ENCODE data around the gene SEPTIN2. TPM values are rescaled to one million over a fixed set of nuclear protein-coding genes. Genes with fewer than 3 reads are reported as not detected.

Gene SEPTIN2
- total and polyA plus RNA-seq, 11 donors = 91.2 to 237 (median 199) TPM

- H3K27me3 ChIP-seq = no peaks in the 10 kb centered on the region
- H3K36me3 ChIP-seq = peaks cover 0 to 20% (median 14%) of the 10 kb centered on the region in 9 donors
- H3K4me3 ChIP-seq = no peak overlapping the region
- H3K27ac ChIP-seq = no peak overlapping the region
- ATAC-seq (no peak), DNase-seq (no peak)
- WGBS, 4 donors = 42 to 64% (median 56%) methylated on average over 1 of the region's 1 CpG
- TF ChIP-seq CTCF (IDR thresholded peaks at IDR 0.05) (no peak), POLR2A (IDR thresholded peaks at IDR 0.05) (no peak)
- H3K9me3 ChIP-seq = no peaks in the 10 kb centered on the region
- H3K4me1 ChIP-seq = peaks cover 11 to 90% (median 68%) of the 10 kb centered on the region in 12 donors
- intact Hi-C loops (cut with DNase I) = no loop called here
These were observed 5.3 kb downstream of the SEPTIN2 start for GRCh38 chr2:241321033-241321432.

- intact Hi-C loops (cut with DNase I) = no loop called here
- no peaks in the 10 kb centered on the region for H3K9me3 ChIP-seq
- H3K4me1 ChIP-seq = peaks cover 11 to 85% (median 67%) of the 10 kb centered on the region in 12 donors
- no peak for ATAC-seq
- H3K4me3 ChIP-seq = no peak overlapping the region
- 30 to 58% (median 41%) methylated on average over 1 of the region's 1 CpG for WGBS, 4 donors
- TF ChIP-seq CTCF (IDR thresholded peaks at IDR 0.05) (no peak), POLR2A (IDR thresholded peaks at IDR 0.05) (no peak)
- H3K27me3 ChIP-seq = no peaks in the 10 kb centered on the region
- H3K36me3 ChIP-seq = peaks cover 0 to 29% (median 21%) of the 10 kb centered on the region in 9 donors
- H3K27ac ChIP-seq = peak overlapping the region in 1 of 12 donors; percentile 38
- DNase-seq = no peak
These were observed 6.2 kb downstream of the SEPTIN2 start for GRCh38 chr2:241321886-241322285.

- ATAC-seq (no peak), DNase-seq (no peak)
- no peak overlapping the region for H3K27ac ChIP-seq
- no peak overlapping the region for H3K4me3 ChIP-seq
- WGBS, 4 donors = 68 to 78% (median 74%) methylated on average over 5 of the region's 5 CpGs
- intact Hi-C loops (cut with DNase I) = no loop called here
- H3K4me1 ChIP-seq = peaks cover 8 to 67% (median 49%) of the 10 kb centered on the region in 12 donors
- H3K27me3 ChIP-seq = no peaks in the 10 kb centered on the region
- H3K9me3 ChIP-seq = no peaks in the 10 kb centered on the region
- TF ChIP-seq CTCF (IDR thresholded peaks at IDR 0.05) (no peak), POLR2A (IDR thresholded peaks at IDR 0.05) (no peak)
- peaks cover 0 to 43% (median 27%) of the 10 kb centered on the region in 9 donors for H3K36me3 ChIP-seq
These were observed 8.1 kb downstream of the SEPTIN2 start for GRCh38 chr2:241323778-241324177.

DNA sequence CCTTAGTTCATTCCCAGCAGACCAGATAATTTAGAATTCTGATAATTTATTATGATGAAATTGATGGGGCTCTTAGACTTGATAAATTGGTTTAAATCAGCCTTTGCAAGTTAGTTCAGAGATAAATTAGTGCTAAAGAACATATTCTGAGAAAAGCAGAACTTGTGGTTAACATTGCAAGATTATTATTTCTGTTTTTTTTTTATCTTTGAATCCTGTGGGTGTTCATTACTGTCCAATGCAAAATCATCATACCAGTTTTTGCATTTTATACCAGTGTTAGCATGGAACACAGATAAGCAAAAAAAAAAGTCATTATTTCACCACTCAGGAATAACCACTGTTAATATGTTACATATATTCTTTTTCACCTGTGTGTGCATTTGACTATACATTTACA lies 9.1 kb downstream of the SEPTIN2 start:
- intact Hi-C loops (cut with DNase I) = no loop called here
- H3K27ac ChIP-seq = peak overlapping the region in 1 of 12 donors; percentile 12
- no peaks in the 10 kb centered on the region for H3K9me3 ChIP-seq
- H3K4me3 ChIP-seq = no peak overlapping the region
- H3K36me3 ChIP-seq = peaks cover 0 to 53% (median 37%) of the 10 kb centered on the region in 9 donors
- no peaks in the 10 kb centered on the region for H3K27me3 ChIP-seq
- peaks cover 8 to 57% (median 39%) of the 10 kb centered on the region in 12 donors for H3K4me1 ChIP-seq
- DNase-seq (no peak), ATAC-seq (no peak)
- TF ChIP-seq POLR2A (IDR thresholded peaks at IDR 0.05) (no peak), CTCF (IDR thresholded peaks at IDR 0.05) (no peak)

Data from heart left ventricle (tissue), 16 donors.